Immature natural killer cell (primary cell): ENCODE results near the gene KIF4A. TPM values are rescaled to one million over a fixed set of nuclear protein-coding genes. Genes with fewer than 3 reads are reported as not detected.

Source experiments
- DNase-seq, 3 donors: peaks; one replicate each; pipeline ENCODE4 v3.0.0; 2022; ENCODE audit warnings: mixed read lengths in 1 of 3
- H3K27ac Mint-ChIP-seq, 6 donors: one replicate each; pipeline ENCODE4 v1.8.0; 2020; ENCODE audit warnings: mixed read lengths in 6 of 6, mild to moderate bottlenecking in 5 of 6, inconsistent platforms in 4 of 6, moderate library complexity in 3 of 6
- H3K27me3 Mint-ChIP-seq, 3 donors: one replicate each; pipeline ENCODE4 v1.8.0; 2020 to 2021; ENCODE audit warnings: low read depth in 3 of 3, mild to moderate bottlenecking in 3 of 3, mixed read lengths in 3 of 3, moderate library complexity in 3 of 3, inconsistent platforms in 1 of 3
- H3K36me3 Mint-ChIP-seq, 3 donors: one replicate each; pipeline ENCODE4 v1.8.0; 2020; ENCODE audit warnings: mixed read lengths in 3 of 3, inconsistent platforms in 2 of 3, mild to moderate bottlenecking in 2 of 3
- H3K4me1 Mint-ChIP-seq, 2 donors: one replicate each; pipeline ENCODE4 v1.8.0; 2020; ENCODE audit warnings: inconsistent platforms in 2 of 2, mild to moderate bottlenecking in 2 of 2, mixed read lengths in 2 of 2, moderate library complexity in 1 of 2
- H3K4me3 Mint-ChIP-seq, 5 donors: one replicate each; pipeline ENCODE4 v1.8.0; 2020; ENCODE audit warnings: mild to moderate bottlenecking in 5 of 5, mixed read lengths in 5 of 5, inconsistent platforms in 3 of 5, moderate library complexity in 3 of 5
- H3K9me3 Mint-ChIP-seq, 6 donors: one replicate each; pipeline ENCODE4 v1.8.0; 2020; ENCODE audit warnings: mild to moderate bottlenecking in 6 of 6, mixed read lengths in 6 of 6, inconsistent platforms in 4 of 6, moderate library complexity in 3 of 6
- polyA plus RNA-seq, 3 donors: library from polyadenylated mRNA; unstranded; fragments of 300-500 nt; fragmentation: Illumina TruSeq; gene quantifications; one replicate each; pipeline ENCODE4 v1.2.3, GENCODE V29; 2021

The KIF4A gene
- polyA plus RNA-seq, 3 donors from 2014 or later: 1.0 TPM; not detected in 2

GRCh38 chrX:70445951-70446350 is 156.0 kb downstream of the KIF4A start:
- Mint-ChIP-seq H3K36me3 (no peaks in the 10 kb centered on the region), H3K27ac (peak overlapping the region in 1 of 6 donors; percentile 37), H3K4me3 (peak overlapping the region in 1 of 5 donors; percentile 38), H3K4me1 (no peaks in the 10 kb centered on the region), H3K27me3 (peaks cover 14 to 22% (median 19%) of the 10 kb centered on the region in 3 donors), H3K9me3 (no peaks in the 10 kb centered on the region)
- DNase-seq: no peak

GRCh38 chrX:70446380-70447350 is 156.8 kb downstream of the KIF4A start:
- Mint-ChIP-seq H3K4me3 (no peak overlapping the region), H3K4me1 (peaks cover under 1 to 3% of the 10 kb centered on the region in 2 donors), H3K27ac (no peak overlapping the region)

GRCh38 chrX:70449457-70449966 is 159.6 kb downstream of the KIF4A start:
- H3K27me3 Mint-ChIP-seq: peaks cover 1 to 10% (median 8%) of the 10 kb centered on the region in 3 donors
- no peak overlapping the region for H3K4me3 Mint-ChIP-seq
- peaks cover 18 to 21% of the 10 kb centered on the region in 2 donors for H3K4me1 Mint-ChIP-seq
- H3K27ac Mint-ChIP-seq: no peak overlapping the region
- DNase-seq: no peak
- H3K9me3 Mint-ChIP-seq: no peaks in the 10 kb centered on the region
- no peaks in the 10 kb centered on the region for H3K36me3 Mint-ChIP-seq

More at GRCh38 chrX:70446380-70447350, 156.8 kb downstream of the KIF4A start:
- DNase-seq: no peak
- Mint-ChIP-seq H3K9me3 (no peaks in the 10 kb centered on the region), H3K36me3 (no peaks in the 10 kb centered on the region), H3K27me3 (peaks cover 12 to 20% (median 19%) of the 10 kb centered on the region in 3 donors)

GRCh38 chrX:70452143-70452733 is 162.3 kb downstream of the KIF4A start:
- Mint-ChIP-seq H3K4me3 (peak overlapping the region; percentile 87 to 96 (median 91)), H3K4me1 (peaks cover 37 to 39% of the 10 kb centered on the region in 2 donors), H3K36me3 (peaks cover 0 to 4% (median 0%) of the 10 kb centered on the region in 3 donors), H3K27me3 (peaks cover 3 to 6% (median 3%) of the 10 kb centered on the region in 3 donors), H3K27ac (peak overlapping the region; percentile 71 to 95 (median 84)), H3K9me3 (no peaks in the 10 kb centered on the region)
- peak; percentile 52 to 63 (median 58) for DNase-seq

GRCh38 chrX:70453024-70453618 is 163.2 kb downstream of the KIF4A start:
- Mint-ChIP-seq H3K4me1 (peaks cover 38 to 39% of the 10 kb centered on the region in 2 donors), H3K27ac (peak overlapping the region; percentile 22 to 71 (median 62)), H3K4me3 (peak overlapping the region; percentile 74 to 91 (median 81)), H3K27me3 (peaks cover 3 to 6% (median 3%) of the 10 kb centered on the region in 3 donors), H3K36me3 (peaks cover 0 to 4% (median 0%) of the 10 kb centered on the region in 3 donors), H3K9me3 (no peaks in the 10 kb centered on the region)
- no peak for DNase-seq

GRCh38 chrX:70454441-70455365 is 164.8 kb downstream of the KIF4A start:
- Mint-ChIP-seq H3K27me3 (peaks cover 3 to 6% (median 3%) of the 10 kb centered on the region in 3 donors), H3K27ac (peak overlapping the region; percentile 67 to 91 (median 84)), H3K9me3 (no peaks in the 10 kb centered on the region), H3K36me3 (peaks cover 0 to 4% (median 0%) of the 10 kb centered on the region in 3 donors), H3K4me3 (peak overlapping the region; percentile 78 to 91 (median 83)), H3K4me1 (peaks cover 38 to 39% of the 10 kb centered on the region in 2 donors)
- peak; percentile 62 to 69 (median 64) for DNase-seq

GRCh38 chrX:70455366-70456202 is 165.7 kb downstream of the KIF4A start:
- Mint-ChIP-seq H3K27ac (peak overlapping the region; percentile 51 to 84 (median 66)), H3K27me3 (peaks cover 3% of the 10 kb centered on the region in 3 donors), H3K36me3 (peaks cover 0 to 4% (median 0%) of the 10 kb centered on the region in 3 donors), H3K9me3 (no peaks in the 10 kb centered on the region), H3K4me3 (peak overlapping the region; percentile 71 to 91 (median 82)), H3K4me1 (peaks cover 38 to 39% of the 10 kb centered on the region in 2 donors)
- DNase-seq: no peak

GRCh38 chrX:70456256-70456655 is 166.4 kb downstream of the KIF4A start:
- Mint-ChIP-seq H3K27me3 (peaks cover 0 to 3% (median 3%) of the 10 kb centered on the region in 3 donors), H3K27ac (peak overlapping the region; percentile 51 to 84 (median 66)), H3K36me3 (peaks cover 0 to 4% (median 3%) of the 10 kb centered on the region in 3 donors), H3K9me3 (no peaks in the 10 kb centered on the region), H3K4me1 (peaks cover 39% of the 10 kb centered on the region in 2 donors), H3K4me3 (peak overlapping the region; percentile 71 to 91 (median 82))
- DNase-seq: peak in 1 of 3 donors; percentile 40

GRCh38 chrX:70461026-70461425 is 171.1 kb downstream of the KIF4A start:
- Mint-ChIP-seq H3K27me3 (no peaks in the 10 kb centered on the region), H3K36me3 (peaks cover 0 to 4% (median 3%) of the 10 kb centered on the region in 3 donors), H3K4me3 (no peak overlapping the region), H3K4me1 (peaks cover 12 to 14% of the 10 kb centered on the region in 2 donors), H3K9me3 (no peaks in the 10 kb centered on the region), H3K27ac (peak overlapping the region in 2 of 6 donors; percentile 12 to 24)
- no peak for DNase-seq

GRCh38 chrX:70464051-70464450 is 174.1 kb downstream of the KIF4A start:
- no peak overlapping the region for H3K27ac Mint-ChIP-seq
- peaks cover 0 to 2% of the 10 kb centered on the region in 2 donors for H3K4me1 Mint-ChIP-seq
- no peak for DNase-seq
- peaks cover 3 to 4% (median 3%) of the 10 kb centered on the region in 3 donors for H3K36me3 Mint-ChIP-seq
- no peaks in the 10 kb centered on the region for H3K9me3 Mint-ChIP-seq
- no peak overlapping the region for H3K4me3 Mint-ChIP-seq
- no peaks in the 10 kb centered on the region for H3K27me3 Mint-ChIP-seq

GRCh38 chrX:70466968-70467367 is 177.1 kb downstream of the KIF4A start:
- Mint-ChIP-seq H3K27ac (no peak overlapping the region), H3K36me3 (peaks cover 0 to 8% (median 4%) of the 10 kb centered on the region in 3 donors), H3K4me3 (no peak overlapping the region), H3K9me3 (no peaks in the 10 kb centered on the region), H3K4me1 (peaks cover 12 to 21% of the 10 kb centered on the region in 2 donors), H3K27me3 (no peaks in the 10 kb centered on the region)
- DNase-seq: no peak

GRCh38 chrX:70468709-70469108 is 178.8 kb downstream of the KIF4A start:
- peaks cover 0 to 2% (median 0%) of the 10 kb centered on the region in 3 donors for H3K27me3 Mint-ChIP-seq
- peaks cover 12 to 22% of the 10 kb centered on the region in 2 donors for H3K4me1 Mint-ChIP-seq
- H3K9me3 Mint-ChIP-seq: no peaks in the 10 kb centered on the region
- no peak overlapping the region for H3K4me3 Mint-ChIP-seq
- H3K36me3 Mint-ChIP-seq: peaks cover 0 to 9% (median 4%) of the 10 kb centered on the region in 3 donors
- no peak overlapping the region for H3K27ac Mint-ChIP-seq
- DNase-seq: no peak
